Kasumi-1 (cell line): ENCODE measurements around the gene MAP7D2.

Experiments used
- DNase-seq, 2 experiments: peaks; one replicate each; lab custom pipeline; 2025; lab: John Stamatoyannopoulos, UW

MAP7D2 gene

DNA sequence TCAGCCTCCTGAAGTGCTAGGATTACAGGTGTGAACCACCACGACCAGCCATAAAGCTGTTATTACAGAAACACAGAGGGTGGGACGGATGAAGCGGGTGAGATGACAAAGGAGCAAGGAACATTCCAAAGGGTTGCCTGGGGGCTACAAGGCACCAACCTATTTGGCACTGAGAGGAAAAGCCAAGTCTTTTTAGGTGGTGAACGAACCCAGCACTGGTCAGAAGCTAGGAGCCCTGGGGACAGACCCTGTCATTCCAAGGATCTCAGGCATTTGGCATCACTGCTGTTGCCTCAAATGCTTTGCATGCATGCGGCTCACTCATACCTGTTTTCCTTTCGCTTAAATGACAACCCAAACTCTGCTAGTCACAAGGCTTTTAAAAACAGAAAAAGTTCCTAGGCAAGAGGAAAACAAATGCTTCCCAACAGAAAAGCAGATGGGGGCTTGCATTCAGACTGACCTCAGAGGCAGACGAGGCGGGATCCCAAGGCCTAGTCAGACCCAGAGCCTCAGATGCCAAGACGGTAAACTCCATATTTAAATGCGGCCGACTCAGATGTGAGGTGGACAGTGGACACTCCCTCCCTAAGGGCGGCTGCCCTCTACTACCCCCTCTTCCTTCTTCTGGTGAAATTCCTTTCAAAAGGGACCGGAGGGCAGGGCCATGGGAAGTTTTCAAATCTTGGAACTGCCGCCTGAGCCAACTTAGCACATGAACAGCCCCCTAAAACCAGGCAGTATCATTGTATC, 4.5 kb downstream of the MAP7D2 start:
- DNase-seq = no peak

GRCh38 chrX:20111271-20111670, 5.4 kb downstream of the MAP7D2 start:
- no peak for DNase-seq

DNA sequence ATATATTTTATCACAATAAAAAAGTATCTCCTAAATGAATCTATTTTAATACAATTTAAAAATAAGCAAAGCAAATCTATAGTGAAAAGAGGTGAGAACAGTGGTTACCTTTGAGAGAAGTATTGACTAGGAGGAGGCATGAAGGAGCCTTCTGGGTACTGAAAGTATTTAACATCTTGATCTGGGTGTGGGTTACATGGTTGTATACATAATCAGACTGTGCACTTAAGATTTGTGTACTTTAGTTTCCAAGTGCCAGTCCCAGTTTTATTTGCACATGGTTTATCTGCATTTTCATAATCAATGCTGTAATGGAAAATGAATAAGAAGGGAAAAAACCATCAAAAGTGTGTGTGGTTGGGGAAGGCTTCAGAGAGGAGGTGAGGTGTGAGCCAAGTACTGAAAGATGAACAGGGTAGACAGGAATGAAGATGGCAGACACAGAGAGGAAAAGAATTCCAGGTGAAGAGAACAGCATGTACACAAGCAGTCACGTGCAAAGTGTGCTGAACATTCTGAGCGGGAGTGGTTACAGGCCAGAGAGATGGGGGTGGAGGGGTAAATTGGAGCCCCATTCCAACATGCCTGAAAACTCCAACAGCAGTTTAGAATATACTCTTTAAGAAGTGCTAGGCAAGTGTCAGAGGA, 14.6 kb downstream of the MAP7D2 start:
- DNase-seq = no peak

- DNase-seq = no peak
Observed at GRCh38 chrX:20091499-20091898, 25.2 kb downstream of the MAP7D2 start.

DNA sequence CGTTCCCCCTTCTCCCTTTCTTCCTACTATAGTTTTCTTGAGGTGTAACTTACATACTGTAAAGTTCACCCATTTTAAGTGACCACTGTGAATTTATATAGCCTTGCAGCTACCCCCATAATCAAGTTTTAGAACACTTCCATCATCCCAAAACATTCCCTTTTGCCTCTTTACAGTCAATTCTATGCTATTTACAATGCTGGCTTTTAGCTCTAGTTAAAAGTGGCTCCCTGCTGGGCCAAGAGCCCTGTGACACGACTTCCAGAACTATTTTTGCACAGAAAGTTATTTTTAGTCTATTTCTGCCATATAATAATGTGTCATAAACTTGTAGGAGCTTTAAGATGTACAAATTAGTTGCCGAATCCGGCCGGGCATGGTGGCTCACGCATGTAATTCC, 26.9 kb downstream of the MAP7D2 start:
- no peak for DNase-seq

DNA sequence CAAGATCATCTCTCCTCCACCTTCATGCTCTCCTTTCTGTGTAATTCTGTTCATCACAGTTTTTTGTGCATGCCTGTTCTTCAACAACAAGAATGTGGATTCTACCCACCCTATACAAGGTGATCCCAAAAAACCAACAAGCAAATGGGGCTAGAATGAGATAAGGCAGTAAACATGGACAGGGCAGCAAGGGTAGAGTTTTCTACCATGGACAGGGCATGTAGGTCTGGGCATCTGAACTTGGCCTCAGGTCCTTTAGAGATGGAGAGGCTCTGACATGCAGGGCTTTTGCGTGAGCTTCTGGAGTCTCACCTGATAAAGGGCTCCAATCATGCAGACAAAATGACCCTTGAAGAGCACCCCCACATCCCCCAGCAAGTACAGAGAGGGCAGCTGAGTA, 36.4 kb downstream of the MAP7D2 start:
- DNase-seq = no peak

GRCh38 chrX:20071511-20072079, 45.1 kb downstream of the MAP7D2 start:
- DNase-seq = no peak

DNA sequence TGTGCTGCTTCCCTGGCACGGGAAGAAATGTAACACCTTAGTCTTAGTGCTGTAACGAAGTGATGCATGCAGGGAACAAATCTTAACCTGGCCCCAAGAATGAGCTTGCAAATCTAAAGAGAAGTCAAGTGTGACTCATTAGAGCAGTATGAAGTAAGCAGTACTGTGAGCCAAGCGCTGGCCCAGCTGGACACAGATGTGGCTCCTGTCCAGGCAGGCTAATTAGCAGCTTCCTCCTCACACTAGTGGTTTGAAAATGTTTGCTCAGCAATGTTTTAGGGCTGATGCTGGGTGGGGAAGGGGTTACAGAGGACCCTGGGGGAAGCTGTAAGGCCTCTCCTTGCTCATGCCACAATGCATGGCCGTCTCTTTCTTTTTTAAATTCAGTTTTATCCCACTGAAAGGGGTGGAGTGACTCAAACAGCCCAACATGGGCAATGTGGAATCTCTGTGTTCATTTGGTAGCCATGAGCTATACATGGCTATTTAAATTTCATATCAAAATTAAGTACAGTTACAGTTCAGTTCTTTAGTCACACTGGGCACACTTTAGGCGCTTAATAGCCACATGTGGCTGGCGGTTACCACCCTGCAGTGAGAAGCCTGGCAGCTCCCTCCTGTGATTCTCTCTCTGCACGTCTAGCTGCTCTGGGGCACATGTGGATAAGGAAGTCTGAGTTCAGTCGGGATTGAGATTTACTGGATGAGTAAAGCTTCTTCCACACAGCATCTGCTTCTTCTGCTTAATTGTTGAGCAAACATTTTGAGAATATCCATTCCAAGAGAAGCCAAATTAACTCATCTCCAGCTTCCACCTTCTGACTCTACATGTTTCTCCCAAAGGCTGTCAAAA, 48.8 kb downstream of the MAP7D2 start:
- no peak for DNase-seq

DNA sequence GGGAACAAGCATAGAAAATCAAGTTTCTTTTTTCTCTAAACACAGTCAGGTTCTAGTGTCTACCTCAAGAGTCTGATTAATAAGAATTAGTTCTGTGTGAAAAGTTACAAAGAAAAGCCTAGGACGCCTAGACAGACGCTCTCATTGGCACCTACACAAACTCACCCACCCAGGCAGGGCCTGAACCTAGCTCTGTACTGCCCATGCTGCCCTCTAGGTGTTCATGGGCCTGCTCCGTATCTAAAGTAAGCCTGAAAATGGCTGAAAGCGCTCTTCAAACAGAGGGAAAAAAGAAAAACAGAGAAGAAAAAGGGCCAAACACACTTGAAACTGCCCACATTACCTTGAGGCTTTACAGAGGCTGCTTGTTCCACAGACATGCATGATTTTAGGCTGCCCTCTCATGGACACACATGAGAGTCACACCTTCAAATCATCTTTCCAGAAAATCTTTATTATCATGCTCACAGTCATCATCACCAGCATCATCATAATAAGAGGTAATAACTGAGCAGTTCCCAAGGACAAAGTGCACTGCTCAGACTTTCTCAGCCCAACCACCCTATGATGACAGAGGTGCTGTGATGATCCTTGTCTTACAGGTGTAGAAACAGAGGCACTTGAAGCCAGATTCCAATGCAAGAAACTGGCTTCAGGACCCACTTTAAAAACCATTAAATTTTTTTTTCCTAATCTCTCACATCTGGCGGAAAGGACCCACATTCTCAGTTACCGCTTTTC, 49.6 kb downstream of the MAP7D2 start:
- peak; percentile 48 to 50 for DNase-seq

DNA sequence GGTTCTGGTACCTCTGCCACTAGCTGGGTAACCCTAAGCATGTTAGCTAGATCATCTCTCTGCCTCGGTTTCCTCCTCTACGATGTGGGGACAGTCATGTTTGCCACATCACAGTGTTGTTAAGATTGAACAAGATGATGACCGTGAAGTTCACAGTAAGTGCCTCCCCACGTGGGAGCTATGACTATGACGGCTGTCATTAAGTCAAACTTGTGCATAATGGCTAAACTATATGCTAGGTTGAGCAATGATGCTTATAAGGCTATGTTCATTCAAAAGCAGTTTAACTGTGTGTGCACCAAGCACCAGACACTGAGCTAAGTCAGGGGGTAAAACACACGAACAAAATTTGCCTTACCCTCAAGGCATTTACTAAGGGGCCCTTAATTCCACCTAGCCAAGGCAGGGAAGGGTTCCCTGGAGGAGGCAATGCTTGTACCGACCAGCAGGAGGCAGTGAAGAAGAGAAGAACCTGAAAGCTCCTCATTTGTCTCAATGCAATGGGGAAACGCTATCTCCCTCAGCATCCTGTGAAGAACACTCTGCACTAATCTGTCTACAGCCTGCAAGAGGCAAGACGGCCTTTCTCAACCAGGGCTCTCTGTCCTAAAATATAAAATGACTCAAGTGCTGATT, 52.9 kb downstream of the MAP7D2 start:
- no peak for DNase-seq

DNA sequence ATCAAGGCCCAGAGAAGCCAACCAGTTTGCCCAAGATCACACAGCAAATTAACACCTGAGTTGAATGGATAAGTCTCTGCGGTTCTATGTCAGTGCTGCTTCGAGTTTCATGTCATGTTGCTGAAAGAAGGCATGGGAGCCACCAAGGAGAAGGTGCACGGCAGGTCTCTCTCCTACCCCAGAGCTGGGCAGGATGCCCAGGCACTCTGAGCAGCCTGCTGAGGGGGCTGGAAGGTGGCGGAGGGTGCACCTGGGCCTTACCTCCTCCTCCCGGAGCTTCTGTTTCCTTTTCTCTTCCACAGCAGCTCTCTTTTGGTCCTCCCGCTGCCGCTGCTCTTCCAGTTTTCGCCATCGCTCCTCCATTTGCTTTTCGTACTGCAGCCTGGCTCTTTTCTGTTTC, 53.6 kb downstream of the MAP7D2 start:
- no peak for DNase-seq

DNA sequence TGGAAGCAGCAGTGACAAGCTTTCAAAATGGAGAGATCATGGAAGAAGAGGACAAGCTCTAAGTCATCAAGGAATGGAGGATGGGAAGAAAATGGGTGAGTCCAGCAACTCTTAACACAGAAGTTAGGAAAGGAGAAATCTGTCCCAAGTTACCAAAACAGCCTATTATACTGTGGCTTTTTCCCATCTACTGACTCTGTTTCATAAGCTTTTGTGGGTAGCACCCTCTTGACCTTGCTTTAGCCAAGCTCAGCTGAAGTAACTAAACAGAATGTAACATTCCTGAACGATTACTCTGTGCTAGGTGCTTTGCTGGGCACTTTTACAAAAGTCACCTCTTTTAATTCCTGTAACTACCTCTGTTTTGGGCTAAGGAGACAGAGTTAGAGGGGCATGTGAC, 54.9 kb downstream of the MAP7D2 start:
- DNase-seq = no peak

DNA sequence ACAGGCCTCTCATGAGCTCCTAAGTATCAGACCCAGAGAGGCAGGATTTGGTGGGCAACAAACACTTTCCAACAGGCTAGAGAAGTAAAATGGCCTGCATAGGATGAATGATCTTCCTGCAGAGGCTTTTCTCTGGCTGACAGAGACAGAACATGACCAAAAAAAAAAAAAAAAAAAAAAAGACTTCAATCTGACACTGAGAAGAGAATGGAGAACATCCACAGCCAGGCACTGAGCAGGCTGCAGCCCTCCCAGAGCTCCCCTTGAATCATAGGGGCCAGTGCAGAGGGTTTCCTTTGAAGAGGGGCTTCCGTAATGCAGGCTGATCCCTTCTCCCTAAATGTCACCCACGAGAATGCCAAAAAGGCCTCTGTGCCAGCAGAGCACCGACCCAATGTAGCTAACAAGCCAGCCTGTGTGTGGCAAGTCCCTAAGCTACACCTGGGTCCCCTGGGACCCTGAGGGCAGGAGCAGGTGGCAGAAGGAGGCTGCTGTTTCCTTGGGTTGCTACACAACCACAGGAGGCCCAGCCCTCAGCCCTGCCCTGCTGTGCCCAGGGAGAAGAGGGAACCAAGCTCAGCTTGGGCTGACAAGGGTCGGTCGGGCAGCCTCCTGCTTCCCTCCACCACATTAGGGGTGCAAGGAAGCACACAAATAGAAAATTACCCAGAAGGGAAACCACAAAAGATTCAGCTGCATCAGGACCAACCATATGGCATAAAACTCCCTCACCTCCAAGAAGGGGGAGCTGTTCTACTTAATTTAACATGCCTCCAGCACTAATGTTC, 55.6 kb downstream of the MAP7D2 start:
- peak; percentile 15 to 19 for DNase-seq

DNA sequence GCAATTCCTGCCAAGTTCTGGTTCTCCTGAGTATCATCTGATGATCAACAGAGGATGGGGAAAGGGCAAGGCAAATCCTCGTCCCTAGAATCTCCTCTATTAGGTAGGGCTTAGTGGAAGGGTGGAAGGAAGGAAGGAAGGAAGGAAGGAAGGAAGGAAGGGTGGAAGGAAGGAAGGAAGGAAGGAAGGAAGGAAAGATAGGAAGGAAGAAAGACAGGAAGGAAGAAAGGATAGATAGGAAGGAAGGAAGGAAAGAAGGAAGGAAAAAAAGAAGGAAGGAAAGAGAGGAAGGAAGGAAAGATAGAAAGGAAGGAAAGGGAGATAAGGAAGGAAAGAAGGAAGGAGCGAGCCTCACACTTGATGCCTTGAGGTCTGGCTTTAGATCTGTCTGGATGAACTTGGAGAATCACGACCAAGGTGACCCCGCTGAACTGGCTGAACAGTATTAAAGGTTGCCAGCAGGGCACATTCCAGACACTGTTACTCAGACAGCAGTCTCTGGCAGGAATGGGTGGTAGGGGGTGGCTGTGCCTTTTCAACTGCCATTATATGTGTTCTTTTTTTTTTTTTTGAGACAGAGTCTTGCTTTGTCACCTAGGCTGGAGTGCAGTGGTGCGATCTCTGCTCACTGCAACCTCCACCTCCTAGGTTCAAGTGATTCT, 57.1 kb downstream of the MAP7D2 start:
- DNase-seq = no peak

GRCh38 chrX:20057479-20057878, 59.2 kb downstream of the MAP7D2 start:
- no peak for DNase-seq

- DNase-seq = no peak
Observed at GRCh38 chrX:20056704-20057103, 60.0 kb downstream of the MAP7D2 start.

GRCh38 chrX:20053537-20053936, 63.2 kb downstream of the MAP7D2 start:
- DNase-seq = no peak

DNA sequence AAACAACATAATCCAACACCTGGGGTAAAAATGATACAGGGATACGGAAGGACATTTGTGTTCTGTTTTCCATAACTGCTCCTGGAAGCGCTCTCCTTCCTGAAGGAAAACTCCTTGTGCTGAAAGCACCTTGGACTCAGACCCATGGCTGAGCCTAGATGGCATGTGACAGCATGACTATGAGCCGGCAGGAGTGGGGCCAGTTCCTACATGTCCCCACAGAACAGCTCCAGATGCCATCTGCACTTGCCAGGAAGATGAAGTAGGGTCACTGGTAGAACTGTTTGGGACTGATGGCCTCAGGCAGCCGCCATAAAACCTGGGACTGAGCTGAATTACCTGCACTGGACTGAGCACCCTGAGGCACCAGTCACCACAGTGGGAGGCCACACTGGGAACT, 69.8 kb downstream of the MAP7D2 start:
- DNase-seq = no peak

- DNase-seq = no peak
Observed at GRCh38 chrX:20046223-20046622, 70.5 kb downstream of the MAP7D2 start.

GRCh38 chrX:20042221-20042620, 74.5 kb downstream of the MAP7D2 start:
- no peak for DNase-seq
